ENCODE measurements around the gene ESAM. TPM values are rescaled to one million over a fixed set of nuclear protein-coding genes. Genes with fewer than 3 reads are reported as not detected.

ESAM gene, protein sequence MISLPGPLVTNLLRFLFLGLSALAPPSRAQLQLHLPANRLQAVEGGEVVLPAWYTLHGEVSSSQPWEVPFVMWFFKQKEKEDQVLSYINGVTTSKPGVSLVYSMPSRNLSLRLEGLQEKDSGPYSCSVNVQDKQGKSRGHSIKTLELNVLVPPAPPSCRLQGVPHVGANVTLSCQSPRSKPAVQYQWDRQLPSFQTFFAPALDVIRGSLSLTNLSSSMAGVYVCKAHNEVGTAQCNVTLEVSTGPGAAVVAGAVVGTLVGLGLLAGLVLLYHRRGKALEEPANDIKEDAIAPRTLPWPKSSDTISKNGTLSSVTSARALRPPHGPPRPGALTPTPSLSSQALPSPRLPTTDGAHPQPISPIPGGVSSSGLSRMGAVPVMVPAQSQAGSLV
- total RNA-seq (2014; rRNA removed; shearing (Covaris generic)), result 0.10 TPM in 2 replicates

DNA sequence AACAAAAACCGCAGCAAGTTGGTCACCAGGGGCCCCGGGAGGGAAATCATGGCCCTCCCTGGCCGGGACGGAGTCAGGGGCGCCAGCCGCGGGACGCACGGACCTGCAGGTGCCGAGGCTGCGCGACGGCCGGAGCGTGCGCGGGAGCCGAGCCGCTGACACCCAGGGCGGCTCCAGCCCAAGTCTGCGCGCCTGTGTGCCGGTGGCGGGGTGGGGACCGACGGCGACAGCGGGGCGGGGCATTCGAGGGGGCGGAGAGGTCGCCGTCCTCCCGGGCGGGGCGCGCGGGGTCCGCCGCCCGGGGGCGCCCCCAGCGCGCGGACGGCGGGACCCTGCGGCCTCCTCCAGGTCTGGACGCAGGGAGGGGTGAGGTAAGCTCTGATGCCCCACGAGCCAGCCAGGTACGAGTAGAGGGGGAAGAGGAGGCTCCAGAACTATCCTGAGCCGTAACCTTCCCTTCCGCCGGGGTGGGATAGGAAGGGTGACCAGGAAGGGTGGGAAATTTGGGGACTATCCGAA is at the start of gene ESAM:
Gene ESAM (minus strand): TSS at position 186 of the 519 bp plus-strand sequence. CDS start 136 bp downstream, at position 50.
- DNase-seq (ENCODE audit: low spot score), result no peak

DNA sequence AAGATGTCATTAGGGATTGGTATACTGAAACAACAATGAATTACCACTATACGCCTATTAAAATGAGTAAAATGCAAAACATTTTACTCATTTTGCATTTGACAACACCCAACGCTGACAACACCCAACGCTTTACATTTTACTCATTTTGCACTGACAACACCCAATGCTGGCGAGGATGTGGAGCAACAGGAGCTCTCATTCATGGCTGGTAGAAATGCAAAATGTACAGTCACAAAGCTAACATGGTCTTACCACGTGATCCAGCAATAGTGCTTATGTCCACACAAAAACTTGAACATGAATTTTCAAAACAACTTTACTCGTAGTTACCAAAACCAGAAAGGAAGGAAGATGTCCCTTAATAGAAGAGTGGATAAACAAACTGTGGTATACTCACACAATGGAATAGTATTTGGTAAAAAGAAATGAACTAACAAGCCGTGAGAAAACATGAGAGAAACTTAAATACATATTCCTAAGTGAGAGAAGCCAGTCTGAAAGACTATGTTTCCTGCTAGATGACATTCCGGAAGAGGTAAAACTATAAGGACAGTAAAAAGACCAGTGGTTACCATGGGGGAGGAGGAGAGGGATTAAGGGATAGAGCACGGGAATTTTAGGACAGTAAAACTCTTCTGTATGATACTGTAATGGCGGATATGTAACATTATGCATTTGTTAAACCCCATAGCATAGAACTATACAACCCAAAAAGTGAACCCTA is 49.5 kb upstream of the ESAM start:
- no peak for DNase-seq (ENCODE audit: low spot score)

DNA sequence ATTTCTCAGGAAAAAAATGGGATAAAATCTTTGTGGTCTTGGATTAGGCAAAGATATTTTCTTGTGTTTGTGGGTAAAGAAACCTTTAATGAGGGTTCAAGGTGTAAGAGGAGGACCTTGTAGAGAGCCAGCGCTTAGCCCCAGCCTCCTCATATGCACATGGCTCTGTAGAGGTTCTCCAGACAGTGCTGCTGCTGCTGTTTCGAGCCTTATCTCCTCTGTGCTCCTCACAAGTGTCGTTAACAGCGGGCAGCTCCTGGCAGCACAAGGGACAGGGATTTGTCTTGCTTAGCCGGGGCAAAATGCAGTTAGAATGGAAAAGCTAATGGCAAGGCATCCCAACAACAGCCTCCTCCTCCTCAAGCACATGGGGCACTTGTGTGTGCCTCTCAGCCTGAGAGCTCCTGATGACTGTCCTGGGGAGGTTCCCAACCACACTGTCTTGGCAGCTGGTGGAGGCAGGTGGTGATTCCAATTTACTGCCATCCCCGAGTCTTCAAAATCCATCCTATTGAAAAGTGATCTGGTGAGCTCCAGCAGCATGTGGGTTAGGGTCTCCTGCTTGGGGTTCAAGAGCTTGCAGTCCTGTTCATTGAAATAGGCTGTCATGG is 45.7 kb upstream of the ESAM start:
- no peak for DNase-seq (ENCODE audit: low spot score)

DNA sequence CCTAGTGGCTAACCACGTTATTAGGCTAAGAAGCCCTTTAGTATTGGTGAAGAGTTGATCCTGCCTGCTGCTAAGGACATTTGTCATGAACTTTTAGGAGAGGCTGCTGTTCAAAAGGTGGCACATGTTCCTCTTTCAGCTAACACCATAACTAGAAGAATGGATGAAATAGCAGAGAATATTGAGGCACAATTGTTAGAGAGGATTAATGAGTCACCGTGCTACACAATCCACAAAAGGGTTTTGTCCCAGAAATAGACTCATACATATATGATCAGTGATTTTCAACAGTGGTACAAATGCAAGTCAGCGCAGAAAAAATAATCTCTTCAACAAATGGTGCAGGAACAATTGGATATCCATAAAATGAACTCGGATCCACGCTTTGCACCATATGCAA is 45.1 kb upstream of the ESAM start:
- DNase-seq (ENCODE audit: low spot score), result no peak

DNA sequence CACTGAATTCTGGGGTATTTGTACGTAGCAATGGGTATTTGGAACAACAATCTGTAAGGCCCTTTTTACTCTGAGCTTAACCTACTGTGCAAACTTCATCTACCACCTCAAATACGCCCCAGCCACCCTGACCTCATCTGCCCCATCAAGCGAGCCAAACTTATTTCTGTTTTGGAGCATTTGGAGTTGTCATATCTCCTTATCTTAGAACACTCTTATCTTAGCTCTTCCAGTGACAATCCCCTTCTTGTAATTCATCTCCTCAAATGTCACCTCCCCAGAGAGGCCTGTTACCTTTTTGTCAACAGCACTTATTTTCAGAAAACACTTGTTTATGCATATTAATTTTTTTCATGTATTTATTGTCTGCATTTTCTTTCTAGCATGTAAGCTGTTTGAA is 42.8 kb upstream of the ESAM start:
- DNase-seq (ENCODE audit: low spot score), result no peak

DNA sequence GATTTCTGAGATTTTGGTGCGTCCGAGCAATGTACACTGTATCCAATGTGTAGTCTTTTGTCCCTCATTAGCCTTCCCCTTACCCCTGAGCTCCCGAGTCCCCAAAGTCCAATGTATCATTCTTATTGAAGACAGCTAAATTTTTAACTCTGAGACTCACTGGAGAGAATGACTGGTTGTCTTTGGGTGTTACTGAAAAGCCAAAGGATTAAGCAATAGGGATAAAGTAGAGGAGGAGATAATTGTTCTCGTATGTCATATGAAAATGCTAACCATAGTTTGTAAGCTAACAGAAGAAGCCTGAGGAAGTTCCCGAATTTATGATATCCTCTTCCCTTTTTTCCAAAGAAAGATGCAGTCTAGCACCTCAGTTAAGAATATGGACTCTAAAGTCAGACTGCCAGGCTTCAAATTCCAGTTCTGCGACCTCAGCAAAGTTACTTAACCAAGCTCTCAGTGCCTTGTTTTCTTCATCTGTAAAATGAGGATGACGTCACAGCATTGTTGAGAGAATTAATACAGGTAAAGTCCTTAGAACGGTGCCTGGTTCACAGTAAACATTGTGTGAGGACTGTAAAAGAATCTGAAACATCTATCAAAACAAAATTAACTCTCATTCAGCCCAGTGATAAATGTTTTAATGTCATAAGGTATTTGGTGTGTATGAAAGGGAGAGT is 39.7 kb upstream of the ESAM start:
- no peak for DNase-seq (ENCODE audit: low spot score)

DNA sequence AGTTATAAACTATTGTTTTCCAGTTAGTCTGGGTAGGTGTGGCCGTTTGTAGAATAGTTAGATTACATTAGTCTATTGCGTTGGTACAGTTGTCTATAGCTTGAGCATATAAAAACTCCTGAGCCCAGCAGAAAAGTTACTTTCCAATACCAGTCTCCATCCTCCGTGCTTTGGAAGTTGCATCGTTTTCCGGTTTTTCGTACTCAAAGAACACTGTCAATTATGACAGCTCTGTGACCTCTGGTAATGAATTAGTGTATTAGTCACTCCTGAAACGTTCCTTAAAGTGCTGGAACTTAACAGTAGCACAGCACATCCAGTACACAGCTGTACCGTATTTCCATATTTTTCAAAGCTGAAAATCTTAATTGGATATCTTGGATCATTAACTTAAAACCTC is 38.9 kb upstream of the ESAM start:
- peak; percentile 47 for DNase-seq (ENCODE audit: low spot score)

DNA sequence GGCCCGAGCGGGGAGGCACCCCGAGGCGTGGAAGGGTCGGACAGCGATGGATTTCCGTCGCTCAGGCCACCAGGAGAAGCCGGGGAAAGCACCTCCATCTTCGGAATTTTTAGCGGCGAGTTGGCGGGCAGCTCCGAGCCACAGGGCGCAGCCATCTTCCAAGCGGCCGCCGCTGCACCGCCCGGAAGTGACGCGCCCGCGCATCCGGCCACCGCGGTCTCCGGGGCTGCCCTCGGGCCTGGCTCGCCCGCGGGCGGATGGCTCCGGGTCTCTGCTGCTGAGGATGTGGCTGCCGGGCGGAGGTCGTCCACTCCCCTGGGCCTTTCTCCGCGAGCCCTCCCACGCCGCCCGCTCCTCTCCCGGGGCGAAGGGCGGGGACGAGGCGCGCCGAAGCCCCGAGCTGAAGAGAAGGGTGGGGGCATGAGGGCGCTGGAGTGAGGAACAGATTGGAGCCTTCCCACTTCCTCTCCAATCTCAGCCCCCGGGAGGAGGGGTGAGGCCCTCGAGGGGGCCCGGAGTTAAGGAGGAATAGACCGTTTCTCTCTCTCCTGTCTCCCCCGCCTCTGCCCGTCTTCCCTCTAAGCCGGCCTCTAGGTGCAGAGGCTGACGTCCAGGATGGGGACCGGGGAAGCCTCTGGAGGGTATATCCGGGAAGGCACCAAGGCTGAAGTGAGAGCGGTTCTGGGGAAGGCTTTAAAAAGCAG is 38.3 kb upstream of the ESAM start, which contains the start of gene MSANTD2:
Gene MSANTD2 (minus strand): TSS at position 181 of the 704 bp plus-strand sequence. CDS start 26 bp downstream, at position 155.
- DNase-seq (ENCODE audit: low spot score), result peak; percentile 55

DNA sequence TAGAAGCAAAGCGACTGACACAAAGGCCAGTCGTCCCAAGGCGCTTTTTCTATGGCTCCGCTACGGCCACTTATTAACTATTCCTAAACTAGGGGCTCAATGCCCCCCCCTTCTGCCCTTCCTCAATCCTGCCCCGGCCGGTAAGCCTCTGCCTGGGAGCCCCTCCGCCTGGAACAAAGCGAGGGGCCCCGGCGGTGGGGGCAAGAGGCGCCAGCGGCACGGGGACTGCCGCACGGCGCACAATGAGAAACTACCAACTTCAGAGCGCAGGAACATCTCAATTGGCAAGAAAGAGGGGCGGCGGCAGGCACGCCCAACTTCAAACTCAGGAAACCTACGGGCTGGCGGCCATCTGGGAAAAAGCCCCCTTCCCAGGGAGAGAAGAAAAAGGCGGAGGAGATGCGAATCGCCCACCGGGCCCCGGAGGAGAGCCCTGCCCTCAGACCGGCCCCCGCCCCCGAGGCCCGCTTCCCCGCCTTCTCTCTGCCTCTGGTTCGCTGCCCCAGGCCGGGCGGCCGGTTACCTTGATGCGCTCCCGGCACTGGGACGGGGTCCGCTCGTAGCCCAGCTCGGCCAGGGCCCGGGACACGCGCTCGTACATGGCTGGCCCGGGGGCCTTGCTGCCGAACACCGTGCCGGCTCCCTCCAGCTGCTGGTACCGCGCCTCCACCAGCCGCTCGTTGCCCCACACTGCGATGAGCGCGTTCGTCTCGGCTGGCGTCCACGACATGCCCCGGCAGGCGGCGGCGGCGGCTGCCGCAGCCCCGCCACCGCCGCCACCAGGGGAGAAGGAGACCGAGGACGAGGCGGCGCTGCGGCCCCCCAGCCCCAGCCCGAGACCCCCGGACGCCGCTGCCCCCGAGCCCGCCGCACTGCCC is 37.5 kb upstream of the ESAM start:
- no peak for DNase-seq (ENCODE audit: low spot score)

DNA sequence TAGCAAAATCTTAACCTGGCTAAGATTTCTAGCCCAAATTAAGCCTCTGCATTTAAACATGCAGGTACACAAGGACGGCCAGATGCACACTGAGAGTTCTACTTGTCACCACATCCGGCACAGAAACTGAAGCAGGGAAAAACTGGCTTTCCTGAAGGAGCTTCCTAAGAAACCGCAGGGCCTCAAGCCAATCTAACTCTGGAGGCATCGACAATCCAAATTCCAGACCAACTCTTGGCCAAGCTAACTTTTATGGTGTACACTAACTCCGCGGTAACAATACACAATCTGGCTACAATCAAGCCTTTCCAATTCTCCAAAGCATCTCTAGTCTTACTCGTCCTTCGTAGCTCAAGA is 36.9 kb upstream of the ESAM start:
- DNase-seq (ENCODE audit: low spot score), result peak; percentile 63

DNA sequence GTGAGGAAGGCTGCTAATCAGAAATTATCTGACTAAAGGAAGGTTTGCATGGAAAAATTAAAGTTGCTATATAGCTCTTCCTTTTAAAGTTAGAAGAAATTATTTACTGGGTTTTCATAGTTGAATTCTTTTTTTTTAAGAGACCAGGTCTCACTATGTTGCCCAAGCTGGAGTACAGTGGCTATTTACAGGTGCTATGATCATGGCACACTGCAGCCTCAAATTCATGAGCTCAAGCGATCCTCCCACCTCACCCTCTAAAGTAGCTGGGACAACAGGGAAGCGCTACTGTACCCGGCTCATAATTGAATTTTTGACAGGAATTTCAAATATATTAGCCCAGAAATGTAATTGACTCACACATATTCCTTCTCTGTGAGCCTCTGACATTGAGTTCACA is 34.2 kb upstream of the ESAM start:
- no peak for DNase-seq (ENCODE audit: low spot score)

DNA sequence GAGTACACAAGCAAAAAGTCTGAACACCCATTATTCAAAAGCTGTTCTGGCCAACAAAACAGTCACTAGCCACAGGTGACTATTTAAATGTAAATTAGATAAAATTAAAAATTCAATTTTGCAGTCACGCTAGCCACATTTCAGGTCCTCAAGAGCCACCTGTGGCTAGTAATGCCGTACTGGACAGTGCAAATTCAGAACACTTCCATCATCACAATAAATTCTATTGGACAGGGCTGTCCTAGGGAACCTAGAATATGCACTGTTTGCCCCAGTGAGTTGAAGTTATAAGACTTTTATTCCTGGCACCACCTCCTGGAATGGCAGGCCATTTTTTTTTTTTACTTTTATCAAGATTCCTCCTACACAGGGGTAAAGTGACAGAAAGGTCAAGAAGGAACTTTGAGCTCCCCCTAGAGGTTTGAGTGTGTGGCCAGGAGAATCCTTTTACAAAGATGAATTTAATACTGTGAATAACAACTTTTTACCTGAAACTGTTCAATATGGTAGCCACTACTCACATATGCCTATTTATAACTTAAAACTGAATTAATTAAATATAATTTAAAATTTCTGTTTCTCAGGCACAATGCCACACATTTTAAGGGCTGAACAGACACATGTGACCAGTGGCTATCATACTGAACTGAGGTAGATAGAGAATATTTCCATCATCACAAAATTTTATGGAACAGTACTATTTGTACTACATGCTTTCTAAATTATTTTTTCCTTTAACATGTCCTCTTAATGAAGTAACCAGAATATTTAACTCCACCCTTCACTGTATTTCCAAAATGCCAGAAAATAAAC is 31.6 kb upstream of the ESAM start:
- DNase-seq (ENCODE audit: low spot score), result peak; percentile 38

DNA sequence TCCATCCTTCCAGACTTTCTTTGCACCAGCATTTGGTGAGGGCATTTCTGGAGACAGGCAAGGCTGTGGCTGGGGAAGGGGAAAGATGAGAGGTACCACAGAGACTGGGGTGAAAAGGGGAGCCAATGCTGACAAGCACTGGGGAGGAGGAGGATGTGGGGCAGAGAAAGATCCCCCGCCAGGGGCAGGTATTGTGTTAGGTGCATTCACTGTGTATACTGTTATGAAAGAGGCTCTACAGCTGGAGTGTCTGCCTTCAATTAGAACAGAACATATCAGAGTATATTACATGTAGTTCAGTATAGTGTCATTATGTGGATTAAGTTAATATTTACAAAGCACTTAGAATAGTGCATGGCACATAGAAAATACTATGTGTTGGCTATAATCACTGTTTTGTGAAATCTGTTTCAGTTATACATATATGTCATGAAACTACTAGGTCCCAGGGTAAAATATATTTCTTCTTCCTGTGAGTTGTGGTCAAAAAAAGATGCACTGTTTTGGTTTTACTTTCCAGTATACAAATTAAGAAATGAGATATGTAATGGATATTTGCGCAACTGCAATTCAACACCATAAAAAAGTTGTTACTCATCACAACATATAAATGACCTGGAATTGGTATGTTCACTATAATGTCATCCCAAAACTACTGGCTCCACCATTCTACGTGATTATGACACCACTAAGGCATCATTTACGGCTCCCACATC is 29.7 kb upstream of the ESAM start:
- DNase-seq (ENCODE audit: low spot score), result no peak

DNA sequence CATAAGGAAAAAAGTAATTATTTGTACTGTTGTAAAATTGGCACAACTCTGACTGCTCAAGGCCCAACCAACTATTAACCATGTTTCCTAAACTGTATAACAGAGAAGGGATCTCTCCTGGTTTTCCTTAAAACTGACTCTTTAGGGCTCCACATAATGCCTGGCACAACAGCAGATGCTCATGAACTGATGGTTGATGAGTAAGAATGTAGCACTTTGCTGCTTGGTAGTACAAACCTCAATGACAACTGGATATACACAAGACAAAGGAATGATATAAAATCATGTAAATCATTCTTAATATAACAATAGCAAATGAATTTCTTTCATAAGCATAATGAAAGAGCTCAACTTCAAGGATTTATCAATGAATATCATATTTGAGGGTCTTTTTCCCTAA is 26.4 kb upstream of the ESAM start:
- DNase-seq (ENCODE audit: low spot score), result no peak

DNA sequence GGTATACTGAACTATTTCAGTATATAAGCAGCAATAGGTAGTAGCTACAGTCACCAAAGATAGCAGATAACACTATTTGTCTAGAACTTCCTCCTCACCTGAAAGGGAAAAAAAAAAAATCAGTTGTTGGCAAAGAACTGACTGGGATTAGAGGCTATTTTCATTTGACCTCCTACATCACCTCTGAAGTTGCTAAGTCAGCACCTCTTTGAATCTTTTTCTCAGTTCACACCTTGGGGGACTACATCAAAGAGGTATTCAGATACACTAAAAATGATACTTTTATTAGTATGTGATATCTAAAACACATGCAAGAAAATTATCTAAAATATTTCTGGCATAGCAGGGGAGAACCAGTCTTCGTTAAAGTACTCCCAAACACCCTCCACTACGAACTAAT is 22.0 kb upstream of the ESAM start:
- no peak for DNase-seq (ENCODE audit: low spot score)

DNA sequence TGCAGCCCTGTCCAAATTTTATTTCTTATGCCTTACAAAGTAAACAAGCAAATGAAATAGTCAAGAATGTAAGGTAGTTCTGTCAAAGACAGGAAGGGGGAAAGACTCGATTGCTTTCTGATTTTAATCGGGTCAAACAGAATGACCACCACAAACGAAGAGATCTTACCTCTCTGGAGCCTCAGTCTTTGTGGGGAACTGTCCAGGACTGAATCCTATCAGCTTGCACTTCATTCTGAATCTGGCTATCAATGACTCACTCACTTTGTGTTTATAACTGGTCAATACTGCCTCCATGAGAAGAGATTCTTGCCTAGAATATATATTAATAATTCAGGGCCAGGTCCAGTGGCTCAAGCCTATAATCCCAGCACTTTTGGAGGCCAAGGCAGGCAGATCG is 20.9 kb upstream of the ESAM start:
- no peak for DNase-seq (ENCODE audit: low spot score)

DNA sequence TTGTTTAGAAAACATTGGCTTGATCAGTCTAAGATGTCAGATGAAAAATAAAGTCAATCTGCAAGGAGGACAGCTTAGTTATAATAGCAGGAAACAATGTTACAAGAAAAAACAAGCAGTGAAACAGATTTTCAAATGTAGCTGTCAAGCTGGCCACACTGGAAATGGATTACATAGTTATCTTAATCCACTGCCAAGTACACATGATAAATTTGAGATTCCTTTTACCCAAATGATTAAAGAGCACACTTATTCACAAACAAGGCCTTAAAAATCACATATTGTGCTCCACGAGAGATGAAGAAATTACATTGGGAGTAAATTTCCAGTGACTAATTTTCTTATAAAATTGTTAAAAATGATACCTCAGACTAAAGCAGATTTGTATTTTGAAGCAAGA is 17.5 kb upstream of the ESAM start:
- no peak for DNase-seq (ENCODE audit: low spot score)

DNA sequence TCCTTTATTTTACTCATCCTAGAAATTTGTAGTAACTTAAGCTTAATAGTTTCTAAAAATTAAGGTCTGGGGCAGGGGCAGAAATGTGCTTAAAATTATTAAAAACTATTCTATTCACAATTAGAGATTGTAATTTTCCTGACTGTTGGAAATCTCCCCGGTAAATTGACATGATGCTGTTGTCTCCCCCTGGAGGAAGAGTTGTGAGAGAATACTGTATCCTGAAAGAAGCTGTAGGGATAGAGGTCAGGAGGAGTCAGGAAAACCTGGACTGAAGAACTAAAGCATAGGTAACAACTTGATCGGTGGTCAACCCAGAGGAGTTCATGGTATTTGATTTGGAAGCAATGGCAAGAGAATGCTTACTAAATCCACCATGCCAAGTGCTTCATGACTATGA is 16.2 kb upstream of the ESAM start:
- no peak for DNase-seq (ENCODE audit: low spot score)

Measured in A172 (cell line).